ENCODE data around the gene LSM11.
"Not testable (repeated sequence)": the region's sequence is repeated elsewhere in the genome, so short reads cannot be mapped to it uniquely, and the experiment has no call there.

The LSM11 gene

DNA sequence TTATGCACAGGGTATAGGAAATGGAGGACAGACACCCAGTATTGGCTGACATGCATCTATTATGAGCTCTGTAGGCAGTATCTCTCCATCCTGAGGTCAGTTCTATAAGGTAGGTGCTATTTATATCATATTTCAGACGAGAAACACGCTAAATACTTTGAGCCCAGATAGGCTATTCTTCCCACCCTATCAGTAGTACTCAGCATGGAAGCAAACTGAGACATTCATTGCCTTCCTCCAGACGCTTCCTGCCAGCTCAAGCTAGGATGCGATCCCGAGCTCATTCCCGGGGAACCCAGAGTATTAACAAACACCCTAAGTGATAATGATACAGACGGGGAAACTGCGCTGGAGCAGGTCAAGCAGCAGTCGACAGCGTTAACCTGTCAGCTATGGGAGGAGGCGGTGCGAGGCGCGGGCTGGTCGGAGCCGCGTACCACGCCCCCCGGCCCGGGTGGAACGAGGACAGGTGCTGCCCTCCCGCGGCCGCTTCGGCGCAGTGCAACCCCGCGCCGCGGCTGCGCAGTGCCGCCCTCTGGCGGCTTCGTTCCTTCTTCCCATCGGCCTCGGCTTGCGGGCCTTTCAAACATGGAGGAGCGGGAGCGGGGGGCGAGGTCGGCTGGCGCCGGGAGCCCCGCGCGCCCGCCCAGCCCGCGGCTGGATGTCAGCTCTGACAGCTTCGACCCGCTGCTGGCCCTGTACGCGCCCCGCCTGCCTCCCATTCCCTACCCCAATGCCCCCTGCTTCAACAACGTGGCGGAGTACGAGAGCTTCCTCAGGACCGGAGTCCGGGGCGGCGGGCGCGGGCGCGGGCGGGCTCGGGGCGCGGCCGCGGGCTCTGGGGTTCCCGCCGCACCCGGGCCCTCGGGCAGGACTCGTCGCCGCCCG lies at the start of gene LSM11:
LSM11 (plus strand) TSS at position 550 of the 888 bp plus-strand sequence; CDS start at position 589, 39 bp downstream.
- peak within 1 kb of the TSS; percentile 68 for H3K4me3 ChIP-seq (replicated peaks; ENCODE audit: low read depth, low read length)
- TF ChIP-seq, protein P1, sequence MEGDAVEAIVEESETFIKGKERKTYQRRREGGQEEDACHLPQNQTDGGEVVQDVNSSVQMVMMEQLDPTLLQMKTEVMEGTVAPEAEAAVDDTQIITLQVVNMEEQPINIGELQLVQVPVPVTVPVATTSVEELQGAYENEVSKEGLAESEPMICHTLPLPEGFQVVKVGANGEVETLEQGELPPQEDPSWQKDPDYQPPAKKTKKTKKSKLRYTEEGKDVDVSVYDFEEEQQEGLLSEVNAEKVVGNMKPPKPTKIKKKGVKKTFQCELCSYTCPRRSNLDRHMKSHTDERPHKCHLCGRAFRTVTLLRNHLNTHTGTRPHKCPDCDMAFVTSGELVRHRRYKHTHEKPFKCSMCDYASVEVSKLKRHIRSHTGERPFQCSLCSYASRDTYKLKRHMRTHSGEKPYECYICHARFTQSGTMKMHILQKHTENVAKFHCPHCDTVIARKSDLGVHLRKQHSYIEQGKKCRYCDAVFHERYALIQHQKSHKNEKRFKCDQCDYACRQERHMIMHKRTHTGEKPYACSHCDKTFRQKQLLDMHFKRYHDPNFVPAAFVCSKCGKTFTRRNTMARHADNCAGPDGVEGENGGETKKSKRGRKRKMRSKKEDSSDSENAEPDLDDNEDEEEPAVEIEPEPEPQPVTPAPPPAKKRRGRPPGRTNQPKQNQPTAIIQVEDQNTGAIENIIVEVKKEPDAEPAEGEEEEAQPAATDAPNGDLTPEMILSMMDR (IDR thresholded peaks at IDR 0.05; ENCODE audit: low read length, missing control alignments): peak; percentile 66
- peak; percentile 80 for DNase-seq (ENCODE audit: low read depth)

DNA sequence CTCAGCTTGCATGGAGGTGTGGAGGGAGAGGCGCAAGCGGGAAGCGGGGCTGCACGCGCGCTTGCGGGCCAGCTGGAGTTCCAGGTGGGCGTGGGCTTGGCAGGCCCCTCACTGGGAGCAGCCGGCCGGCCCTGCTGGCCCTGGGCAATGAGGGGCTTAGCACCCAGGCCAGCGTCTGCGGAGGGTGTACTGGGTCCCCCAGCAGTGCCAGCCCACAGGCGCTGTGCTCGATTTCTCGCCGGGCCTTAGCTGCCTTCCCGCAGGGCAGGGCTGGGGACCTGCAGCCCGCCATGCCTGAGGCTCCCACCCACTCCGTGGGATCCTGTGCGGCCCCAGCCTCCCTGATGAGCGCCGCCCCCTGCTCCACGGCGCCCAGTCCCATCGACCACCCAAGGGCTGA lies 49.7 kb upstream of the LSM11 start:
- DNase-seq (ENCODE audit: low read depth): not testable (repeated sequence)

DNA sequence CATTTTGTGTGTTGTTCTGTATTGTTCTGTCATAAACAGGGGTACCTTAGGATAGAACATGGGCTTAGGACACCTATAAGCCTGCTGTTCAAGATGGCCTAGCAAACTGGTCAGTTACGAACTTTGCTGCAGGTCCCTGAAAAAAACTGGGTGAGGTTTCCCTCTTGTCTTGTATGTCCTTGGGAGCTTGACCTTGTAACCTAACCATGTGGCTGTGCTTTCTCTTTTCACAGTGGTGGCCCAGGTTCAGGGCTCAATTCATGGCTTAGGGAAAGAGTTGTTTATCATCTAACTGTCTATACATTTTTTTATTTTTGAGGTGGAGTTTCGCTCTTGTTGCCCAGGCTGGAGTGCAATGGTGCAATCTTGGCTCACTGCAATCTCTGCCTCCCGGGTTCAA lies 47.4 kb upstream of the LSM11 start:
- DNase-seq (ENCODE audit: low read depth); H3K4me3 ChIP-seq (replicated peaks; ENCODE audit: low read depth, low read length): not testable (repeated sequence)

More for the DNA sequence above, 49.7 kb upstream of the LSM11 start:
- not testable (repeated sequence) for H3K4me3 ChIP-seq (replicated peaks; ENCODE audit: low read depth, low read length)

DNA sequence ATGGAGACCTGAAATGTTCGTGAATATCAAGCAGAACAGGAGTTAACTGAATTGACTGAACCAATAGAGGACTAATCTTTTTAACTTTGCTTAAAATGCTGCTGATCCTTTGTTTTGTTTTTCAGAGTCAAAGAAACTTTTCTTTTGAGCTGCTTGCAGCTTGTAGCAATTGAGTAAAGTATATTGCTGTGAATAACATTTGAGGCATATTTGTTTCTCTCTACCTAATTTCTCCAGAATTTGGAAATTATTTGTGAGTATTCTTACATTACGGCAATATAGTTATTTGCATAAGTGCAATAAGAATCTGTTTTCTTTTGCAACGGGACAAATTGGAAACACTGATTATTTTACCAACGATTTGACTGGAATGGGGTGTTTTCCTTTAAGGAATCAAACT lies 44.8 kb upstream of the LSM11 start:
- not testable (repeated sequence) for H3K4me3 ChIP-seq (replicated peaks; ENCODE audit: low read depth, low read length); DNase-seq (ENCODE audit: low read depth)

DNA sequence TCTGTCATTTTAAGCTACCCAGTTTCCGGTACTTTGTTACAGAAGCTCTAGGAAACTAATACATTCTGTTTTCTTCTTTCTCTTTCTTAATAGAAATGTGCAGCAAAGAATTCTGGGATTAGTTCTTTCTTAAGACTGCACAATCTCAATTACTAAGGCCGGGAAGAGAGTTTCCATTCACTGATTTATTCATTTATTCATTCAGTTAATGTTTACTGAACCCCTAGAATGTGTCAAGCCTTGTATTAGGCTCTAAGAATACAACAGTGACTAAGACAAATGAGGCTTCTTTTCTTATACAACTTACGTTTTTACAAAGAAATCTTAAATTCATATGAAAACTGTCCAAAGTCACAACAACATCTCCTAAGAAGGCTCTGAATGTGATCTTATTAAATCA lies 39.8 kb upstream of the LSM11 start:
- DNase-seq (ENCODE audit: low read depth): no peak
- H3K4me3 ChIP-seq (replicated peaks; ENCODE audit: low read depth, low read length): no peak overlapping the region
- TF ChIP-seq, protein P1 (IDR thresholded peaks at IDR 0.05; ENCODE audit: low read length, missing control alignments): no peak

DNA sequence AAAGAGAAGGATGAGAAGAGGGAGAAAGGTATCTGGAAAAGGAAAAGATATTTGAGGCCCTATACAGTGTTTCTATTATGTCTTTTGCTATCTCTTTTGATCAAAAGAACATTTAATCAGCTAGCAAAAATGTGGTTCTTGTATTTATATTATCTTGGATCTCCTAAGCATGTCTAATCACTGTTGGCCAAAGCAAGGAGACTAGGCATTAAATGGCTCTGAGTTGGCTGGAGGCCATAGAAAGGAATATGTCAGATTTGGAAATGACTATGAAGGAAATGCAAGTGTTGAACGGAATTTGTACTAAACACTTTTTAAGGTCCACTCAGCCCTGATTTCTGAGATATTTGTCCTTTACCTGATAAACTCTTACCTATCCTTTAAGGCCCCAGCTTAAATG lies 34.6 kb upstream of the LSM11 start:
- H3K4me3 ChIP-seq (replicated peaks; ENCODE audit: low read depth, low read length): no peak overlapping the region
- peak; percentile 20 for DNase-seq (ENCODE audit: low read depth)
- TF ChIP-seq, protein P1 (IDR thresholded peaks at IDR 0.05; ENCODE audit: low read length, missing control alignments): no peak

DNA sequence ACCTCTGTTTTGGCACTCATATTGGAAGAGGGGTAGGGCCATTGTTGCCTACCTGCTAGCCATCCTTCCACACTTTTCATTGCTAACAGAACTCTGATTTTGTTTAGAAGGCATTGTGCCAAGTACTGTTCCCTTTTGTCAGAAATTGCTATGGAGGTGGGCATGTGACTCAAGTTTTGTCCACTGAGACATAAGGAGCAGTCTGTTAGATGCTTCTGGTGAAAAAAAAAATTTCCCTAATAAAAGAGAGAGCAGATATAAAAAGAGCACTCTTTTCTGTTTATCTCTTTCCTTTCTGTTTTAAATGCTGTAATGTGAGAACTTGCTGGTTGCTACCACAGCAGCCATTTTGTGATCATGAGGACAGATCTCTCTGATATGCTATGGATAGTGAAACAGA lies 34.2 kb upstream of the LSM11 start:
- no peak overlapping the region for H3K4me3 ChIP-seq (replicated peaks; ENCODE audit: low read depth, low read length)
- DNase-seq (ENCODE audit: low read depth): no peak
- TF ChIP-seq, protein P1 (IDR thresholded peaks at IDR 0.05; ENCODE audit: low read length, missing control alignments): no peak

DNA sequence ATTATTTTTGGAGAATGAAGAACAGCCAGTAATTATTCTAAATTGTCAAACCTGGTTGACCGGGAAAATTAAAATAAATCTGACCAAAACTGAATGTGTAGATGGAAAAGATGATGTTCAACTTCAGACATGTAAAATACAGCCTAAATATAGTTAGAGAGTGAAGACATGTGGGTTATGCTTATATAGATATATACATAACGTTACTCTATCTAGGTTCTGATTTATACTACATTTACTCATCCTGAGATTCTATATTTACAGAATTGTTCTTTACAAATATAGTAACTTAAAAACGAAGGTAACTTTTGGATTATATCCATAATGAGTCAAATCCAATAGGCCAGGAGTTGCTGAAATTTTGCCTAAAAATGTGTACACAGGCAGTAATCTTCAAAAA lies 33.1 kb upstream of the LSM11 start:
- no peak for DNase-seq (ENCODE audit: low read depth)
- no peak overlapping the region for H3K4me3 ChIP-seq (replicated peaks; ENCODE audit: low read depth, low read length)
- TF ChIP-seq, protein P1 (IDR thresholded peaks at IDR 0.05; ENCODE audit: low read length, missing control alignments): no peak

All from fibroblast of pulmonary artery (primary cell).